Mesangial cell (primary cell): Measurements from ENCODE around the gene CCDC88C. TPM values are rescaled to one million over a fixed set of nuclear protein-coding genes. Genes with fewer than 3 reads are reported as not detected.

Experiments
- total RNA-seq: library from RNA; depleted of rRNA; stranded (reverse); fragments of >200 nt; gene quantifications from 2 replicates; pipeline ENCODE4 v1.2.3, GENCODE V29; 2015

The CCDC88C gene, protein sequence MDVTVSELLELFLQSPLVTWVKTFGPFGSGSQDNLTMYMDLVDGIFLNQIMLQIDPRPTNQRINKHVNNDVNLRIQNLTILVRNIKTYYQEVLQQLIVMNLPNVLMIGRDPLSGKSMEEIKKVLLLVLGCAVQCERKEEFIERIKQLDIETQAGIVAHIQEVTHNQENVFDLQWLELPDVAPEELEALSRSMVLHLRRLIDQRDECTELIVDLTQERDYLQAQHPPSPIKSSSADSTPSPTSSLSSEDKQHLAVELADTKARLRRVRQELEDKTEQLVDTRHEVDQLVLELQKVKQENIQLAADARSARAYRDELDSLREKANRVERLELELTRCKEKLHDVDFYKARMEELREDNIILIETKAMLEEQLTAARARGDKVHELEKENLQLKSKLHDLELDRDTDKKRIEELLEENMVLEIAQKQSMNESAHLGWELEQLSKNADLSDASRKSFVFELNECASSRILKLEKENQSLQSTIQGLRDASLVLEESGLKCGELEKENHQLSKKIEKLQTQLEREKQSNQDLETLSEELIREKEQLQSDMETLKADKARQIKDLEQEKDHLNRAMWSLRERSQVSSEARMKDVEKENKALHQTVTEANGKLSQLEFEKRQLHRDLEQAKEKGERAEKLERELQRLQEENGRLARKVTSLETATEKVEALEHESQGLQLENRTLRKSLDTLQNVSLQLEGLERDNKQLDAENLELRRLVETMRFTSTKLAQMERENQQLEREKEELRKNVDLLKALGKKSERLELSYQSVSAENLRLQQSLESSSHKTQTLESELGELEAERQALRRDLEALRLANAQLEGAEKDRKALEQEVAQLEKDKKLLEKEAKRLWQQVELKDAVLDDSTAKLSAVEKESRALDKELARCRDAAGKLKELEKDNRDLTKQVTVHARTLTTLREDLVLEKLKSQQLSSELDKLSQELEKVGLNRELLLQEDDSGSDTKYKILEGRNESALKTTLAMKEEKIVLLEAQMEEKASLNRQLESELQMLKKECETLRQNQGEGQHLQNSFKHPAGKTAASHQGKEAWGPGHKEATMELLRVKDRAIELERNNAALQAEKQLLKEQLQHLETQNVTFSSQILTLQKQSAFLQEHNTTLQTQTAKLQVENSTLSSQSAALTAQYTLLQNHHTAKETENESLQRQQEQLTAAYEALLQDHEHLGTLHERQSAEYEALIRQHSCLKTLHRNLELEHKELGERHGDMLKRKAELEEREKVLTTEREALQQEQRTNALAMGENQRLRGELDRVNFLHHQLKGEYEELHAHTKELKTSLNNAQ (N-terminal part only)
- total RNA-seq = 11.9 and 17.0 TPM in 2 replicates

DNA sequence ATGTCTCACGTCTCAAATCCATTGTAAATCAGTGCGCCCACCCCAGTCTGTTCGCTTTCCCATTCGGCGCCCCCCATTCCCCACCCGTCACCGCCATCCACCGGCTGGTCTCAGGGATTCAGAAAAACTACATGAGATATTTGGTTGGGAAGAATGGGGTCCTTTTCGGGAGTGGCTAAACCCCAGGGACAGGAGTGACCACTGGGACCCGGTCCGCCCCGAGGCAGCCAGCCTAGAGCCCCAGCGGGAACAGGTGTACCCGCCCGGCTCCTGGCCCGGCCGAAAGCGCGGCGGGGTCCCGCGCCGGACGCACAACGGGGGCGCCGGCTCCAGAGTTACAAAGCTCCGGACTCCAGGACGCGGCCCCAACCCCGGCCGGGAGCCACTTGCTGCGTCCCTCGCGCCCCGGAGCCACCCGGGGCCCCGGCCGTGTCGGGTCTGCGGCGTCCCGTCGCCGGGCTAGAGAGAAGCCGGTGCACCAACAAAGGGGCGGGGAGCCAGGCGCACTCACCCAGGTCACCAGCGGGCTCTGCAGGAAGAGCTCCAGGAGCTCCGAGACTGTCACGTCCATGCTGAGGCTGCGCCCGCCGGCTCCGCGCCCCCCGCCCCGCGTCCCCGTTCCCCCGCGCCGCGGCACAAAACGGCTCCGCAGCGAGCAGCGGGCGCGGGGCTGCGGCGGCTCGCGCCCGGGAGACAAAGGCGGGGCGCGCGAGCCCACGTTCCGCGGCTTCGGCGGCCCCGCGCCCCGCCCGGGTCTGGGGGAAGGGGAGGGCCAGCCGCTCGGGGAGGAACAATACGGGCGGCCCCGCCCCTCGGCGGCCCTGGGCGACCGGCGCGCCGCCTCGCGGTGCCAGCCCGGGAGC, at the start of gene CCDC88C:
Gene CCDC88C, minus strand, starts transcription at position 701 of the 863 bp plus-strand sequence. Its CDS starts 130 bp downstream, at position 571.

DNA sequence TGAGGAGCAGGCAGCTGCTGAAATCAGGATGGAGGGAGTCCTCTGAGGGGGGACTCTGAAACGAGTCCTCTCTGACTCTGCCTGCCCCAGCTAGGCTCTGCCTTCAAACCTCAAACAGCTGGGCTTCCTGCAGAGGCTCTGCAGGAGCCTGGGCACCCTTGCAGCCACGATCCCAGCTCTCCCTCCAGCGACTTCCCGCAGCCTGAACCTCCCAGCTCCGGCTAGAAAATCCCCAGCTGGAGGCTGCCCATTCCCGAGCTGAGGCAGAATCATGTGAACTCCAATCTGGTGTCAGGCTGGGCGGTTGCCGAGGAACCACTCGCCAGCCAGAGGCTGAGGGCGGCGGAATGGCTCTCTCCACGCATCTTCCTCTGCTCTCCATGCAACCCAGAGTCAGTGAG, 173.1 kb downstream of the CCDC88C start, which contains the start of gene GPR68:
Gene GPR68, minus strand, starts transcription at position 204 of the 401 bp plus-strand sequence. CDS start 9,654 bp downstream, outside the sequence.

Other genes starting within 250 kb of the CCDC88C start
- gene GPR68, start 173.1 kb downstream of the CCDC88C start, total RNA-seq = 0.89 and 0.98 TPM in 2 replicates
- gene PPP4R3A, start 92.5 kb upstream of the CCDC88C start, total RNA-seq = 32.7 and 33.1 TPM in 2 replicates